GM18861 (cell line): ENCODE measurements around the gene PRDM9.
"Not testable (repeated sequence)": the region's sequence is repeated elsewhere in the genome, so short reads cannot be mapped to it uniquely, and the experiment has no call there.

Source experiments
- ATAC-seq: cut with Tn5 transposase; IDR thresholded peaks from one replicate; pipeline ENCODE4 v1.9.1; 2021; ENCODE audit not compliant: unreplicated experiment

The PRDM9 gene

GRCh38 chr5:23507278-23507685 lies at the start of gene PRDM9:
PRDM9 (plus strand) TSS chr5:23507609; CDS start chr5:23509034, 1,425 bp downstream.
- ATAC-seq: no peak

DNA sequence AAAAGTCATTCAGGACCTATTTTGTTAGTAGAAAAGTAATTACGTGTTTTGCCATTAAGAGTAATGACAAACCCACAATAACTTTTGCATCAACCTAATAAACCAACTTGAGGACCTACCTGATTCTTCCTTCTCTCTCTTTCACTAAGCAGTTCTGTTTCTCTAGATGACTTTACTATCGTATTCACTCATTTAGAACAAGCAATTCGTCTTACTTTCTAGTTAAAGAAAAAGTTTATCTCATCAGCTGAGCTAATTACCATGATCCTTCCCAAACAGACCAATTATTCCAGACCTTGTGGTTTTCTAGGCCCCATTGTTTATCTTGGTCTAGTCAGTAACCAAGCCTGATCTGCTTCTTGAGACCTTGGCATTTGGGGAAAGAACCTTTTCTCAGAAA lies 49.6 kb upstream of the PRDM9 start:
- no peak for ATAC-seq

- no peak for ATAC-seq
Observed at GRCh38 chr5:23459214-23459613, 48.2 kb upstream of the PRDM9 start.

DNA sequence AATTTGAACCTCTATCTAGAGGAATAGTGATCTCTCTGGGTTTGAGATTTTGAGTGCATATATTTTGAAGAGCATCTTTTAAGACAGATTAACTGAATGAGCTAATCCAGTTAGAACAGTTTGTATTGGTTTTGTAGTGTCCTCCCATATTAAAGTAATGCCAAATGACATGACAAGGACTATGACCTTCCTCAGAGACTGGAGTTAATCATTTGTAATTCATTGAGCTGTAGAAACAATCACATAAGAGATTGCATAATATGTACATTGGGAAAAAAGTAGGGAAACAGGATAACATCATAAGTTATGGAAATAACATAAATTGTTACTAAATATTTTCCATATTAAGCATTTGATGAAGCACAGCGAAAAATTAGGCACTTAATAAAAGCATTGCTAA lies 45.8 kb upstream of the PRDM9 start:
- ATAC-seq: no peak

DNA sequence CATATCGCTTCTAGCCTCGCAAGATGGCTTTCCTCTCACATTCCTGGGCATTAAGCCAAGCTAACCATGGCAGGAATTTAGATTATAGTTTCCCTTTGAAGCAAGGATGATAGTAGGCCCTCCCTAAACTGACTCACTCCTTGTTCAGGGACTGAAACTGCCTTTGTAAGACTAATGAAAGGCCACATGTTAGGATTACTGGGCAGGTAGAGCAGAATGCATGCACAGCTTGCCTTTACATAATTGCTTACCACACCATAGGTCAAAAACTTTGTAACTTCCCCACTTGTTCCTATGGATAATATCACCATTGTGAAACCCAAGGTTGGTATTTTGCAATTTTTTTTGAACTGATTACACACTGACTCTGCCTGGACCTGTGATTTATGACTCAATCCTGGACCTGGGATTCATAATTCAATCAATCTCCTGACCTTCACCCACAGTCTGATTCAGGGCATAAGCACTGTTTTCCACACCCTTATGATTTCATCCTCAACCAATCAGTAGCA lies 41.0 kb upstream of the PRDM9 start:
- no peak for ATAC-seq

- no peak for ATAC-seq
Observed at GRCh38 chr5:23468658-23469057, 38.8 kb upstream of the PRDM9 start.

DNA sequence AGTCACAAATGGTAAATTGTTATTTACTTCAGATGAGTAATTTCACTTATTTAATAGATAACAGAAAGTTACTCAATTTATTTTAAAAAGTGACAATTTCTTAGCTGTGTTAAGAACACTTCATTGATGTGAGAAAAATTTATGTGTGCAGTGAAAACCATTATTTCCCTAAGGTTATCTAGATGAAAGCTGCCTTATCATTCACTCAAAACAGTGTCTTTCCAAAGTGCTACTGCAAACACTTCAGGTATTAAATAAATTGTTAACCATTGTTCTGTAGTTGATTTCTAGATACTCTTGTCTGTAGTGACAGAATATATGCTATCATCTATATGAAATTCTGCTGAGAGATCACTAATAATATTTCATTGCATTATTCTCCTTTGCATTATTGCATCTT lies 33.5 kb upstream of the PRDM9 start:
- no peak for ATAC-seq

DNA sequence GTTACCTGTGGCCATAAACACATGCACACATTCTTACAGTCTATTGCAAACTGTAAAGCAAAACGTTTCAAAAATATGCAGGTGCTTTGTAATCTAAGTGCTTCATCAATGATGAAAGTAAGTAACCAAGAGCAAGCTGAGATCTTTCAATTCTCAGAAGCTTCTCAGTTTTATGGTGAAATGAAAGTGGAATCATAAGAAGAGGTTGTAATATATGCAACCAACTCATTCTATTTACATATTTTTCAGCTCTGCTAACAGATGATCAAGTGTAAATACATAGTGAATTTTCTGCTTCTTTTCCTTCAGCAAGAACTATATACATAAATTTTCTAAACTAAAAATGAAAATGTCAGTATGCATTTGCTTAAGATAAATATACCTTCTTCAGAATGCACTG lies 33.1 kb upstream of the PRDM9 start:
- ATAC-seq: no peak

DNA sequence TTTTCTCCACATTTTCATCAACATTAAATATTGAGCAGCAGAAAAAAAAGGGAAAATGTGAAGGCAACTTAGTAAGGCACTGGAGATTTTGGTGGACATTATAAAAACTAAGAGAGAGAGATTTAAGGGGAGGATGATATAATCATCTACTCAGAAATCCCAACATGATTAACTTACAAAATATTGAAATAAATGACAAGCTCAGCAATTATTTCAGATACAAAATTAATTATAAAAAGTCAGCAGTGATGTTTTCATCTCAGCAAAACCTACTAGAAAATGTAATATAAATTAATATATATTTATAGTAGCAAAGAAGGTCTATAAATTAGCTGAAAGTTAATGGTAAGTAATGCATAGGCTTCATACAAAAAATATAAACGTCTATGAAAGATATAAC lies 30.8 kb upstream of the PRDM9 start:
- ATAC-seq: no peak

DNA sequence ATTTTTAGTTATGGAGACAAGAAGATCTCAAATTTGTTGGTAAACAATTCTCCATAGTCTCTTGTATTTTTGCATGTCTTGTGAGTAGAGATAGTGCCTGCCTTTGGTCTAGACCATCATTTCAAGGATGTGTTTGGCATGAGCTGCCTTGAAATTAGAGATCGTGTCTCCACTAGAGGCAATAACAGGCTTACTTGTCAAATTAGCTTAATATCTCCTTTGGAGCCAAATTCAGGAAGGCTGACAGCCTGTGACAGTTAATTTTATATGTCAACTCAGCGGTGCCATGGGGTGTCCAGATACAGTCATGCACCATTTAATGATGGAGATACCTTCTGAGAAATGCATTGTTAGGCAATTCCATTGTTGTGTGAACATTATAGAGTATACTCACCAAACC lies 24.8 kb upstream of the PRDM9 start:
- no peak for ATAC-seq

DNA sequence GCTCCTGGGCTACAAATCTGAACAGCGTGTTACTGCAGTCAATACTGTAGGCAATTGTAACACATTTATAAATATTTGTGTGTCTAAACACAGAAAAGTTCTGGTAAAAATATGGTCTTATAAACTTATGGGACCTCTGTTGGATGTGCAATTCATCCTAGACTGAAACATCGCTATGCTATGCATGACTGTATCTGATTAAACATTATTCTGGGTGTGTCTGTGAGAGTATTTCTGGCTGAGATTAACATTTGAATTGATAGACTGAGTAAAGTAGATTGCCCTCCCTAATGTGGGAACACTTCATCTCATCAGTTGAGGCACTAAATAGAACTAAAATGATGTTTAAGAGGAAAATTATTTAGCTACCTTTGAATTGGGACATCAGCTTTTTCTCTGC lies 24.3 kb upstream of the PRDM9 start:
- no peak for ATAC-seq

DNA sequence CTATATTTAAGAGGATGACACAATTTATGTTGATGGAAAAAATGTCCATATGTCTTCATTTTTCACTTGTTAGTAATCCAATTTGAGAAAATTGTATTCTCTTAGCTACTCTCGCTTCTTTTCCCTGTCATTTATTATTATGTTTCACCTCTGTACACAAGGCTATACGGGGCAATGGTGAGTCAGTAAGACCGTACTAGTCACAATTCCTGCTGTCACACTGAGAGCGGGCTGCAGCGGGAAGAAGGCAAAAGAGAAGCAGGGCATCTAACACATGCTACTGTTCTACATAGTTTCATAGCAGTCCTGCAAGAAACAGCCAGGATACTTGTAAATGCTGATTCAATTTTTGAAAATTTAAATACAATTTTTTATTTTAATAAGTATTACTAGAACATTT lies 23.3 kb upstream of the PRDM9 start:
- no peak for ATAC-seq

DNA sequence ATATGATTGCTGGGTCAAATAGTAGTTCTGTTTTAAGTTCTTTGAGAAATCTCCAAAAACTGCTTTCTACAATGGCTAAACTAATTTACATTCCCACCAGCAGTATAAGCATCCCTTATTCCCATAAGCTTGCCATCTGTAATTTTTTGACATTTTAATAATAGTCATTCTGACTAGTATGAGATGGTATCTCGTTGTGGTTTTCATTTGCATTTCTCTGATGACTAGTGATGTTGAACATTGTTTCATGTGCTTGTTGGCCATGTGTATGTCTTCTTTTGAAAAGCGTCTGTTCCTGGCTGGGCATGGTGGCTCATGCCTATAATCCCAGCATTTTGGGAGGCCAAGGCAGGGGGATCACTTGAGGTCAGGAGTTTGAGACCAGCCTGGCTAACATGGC lies 21.2 kb upstream of the PRDM9 start:
- ATAC-seq: not testable (repeated sequence)

- no peak for ATAC-seq
Observed at GRCh38 chr5:23490993-23491392, 16.4 kb upstream of the PRDM9 start.

DNA sequence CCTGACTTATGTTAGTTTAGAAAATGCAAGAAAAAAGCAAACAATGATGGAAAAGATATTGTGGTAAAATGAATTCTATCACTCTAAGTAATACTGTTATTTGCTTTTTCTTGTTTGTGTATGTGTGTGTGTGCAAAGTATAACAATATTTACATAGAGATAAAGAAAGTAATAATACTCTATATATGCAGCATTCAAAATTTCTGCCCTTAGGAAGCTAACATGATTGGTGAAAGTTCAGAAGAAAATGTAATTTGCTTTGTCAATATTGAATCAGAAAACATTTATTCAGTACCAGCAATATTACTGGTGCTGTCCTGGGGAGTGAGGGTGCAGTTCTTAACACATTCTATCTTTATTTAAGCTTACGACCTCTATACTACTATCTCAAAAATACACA lies 12.9 kb upstream of the PRDM9 start:
- no peak for ATAC-seq

DNA sequence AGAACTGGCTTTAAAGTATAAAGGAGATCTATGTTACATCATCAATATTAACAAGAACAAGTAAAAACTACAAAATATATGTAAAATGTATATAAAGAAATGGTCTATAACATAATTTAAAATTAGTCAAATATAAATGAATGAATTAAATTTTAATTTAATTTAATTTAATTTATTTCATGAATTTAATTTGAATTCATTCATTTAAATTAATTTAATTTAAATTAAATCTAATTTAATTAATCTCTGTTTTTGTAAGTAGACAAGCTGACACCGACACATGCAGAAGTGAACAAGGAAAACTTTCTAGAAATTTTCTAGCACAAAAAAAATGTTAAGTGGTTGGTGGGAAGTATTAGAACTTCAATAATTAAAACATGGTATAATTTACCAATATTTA lies 10.8 kb upstream of the PRDM9 start:
- ATAC-seq: no peak

GRCh38 chr5:23506329-23507236 lies 826 bp upstream of the PRDM9 start:
- no peak for ATAC-seq

GRCh38 chr5:23510434-23510833 lies 3.0 kb downstream of the PRDM9 start:
- not testable (repeated sequence) for ATAC-seq

- no peak for ATAC-seq
Observed at GRCh38 chr5:23522553-23522952, 15.1 kb downstream of the PRDM9 start.

DNA sequence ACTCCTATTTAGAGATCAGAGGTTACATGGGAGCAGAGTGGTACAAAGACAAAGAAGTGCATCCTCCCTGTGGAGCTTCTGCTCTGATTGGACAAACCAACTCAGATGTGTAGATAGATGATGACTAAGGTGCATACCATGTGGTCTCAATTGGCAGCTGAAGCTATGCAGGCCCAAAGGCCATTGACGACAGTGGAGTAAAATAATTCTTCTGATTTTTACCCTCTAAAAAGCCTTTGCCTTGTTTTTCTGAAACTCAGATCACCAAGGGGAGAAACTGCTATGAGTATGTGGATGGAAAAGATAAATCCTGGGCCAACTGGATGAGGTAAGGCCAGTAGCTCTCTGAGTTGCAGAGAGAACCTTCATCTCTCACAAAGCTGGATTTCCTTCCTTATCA lies 15.6 kb downstream of the PRDM9 start:
- no peak for ATAC-seq

DNA sequence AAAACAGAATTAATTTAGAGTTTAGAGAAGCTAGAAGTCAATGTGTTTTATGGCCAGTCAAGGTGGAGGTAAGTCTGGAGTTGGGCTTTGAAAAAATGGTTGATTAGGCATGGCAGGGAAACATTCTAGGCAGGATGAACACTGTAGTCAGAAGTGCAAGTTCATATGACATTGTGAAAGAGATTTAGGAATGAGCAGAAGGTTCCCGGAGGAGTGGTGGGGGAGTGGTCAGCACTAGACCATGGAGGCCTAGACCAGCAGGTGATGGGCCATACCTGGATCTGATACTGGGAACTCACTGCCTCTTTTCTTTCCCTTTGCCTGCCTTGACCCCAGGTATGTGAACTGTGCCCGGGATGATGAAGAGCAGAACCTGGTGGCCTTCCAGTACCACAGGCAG lies 16.6 kb downstream of the PRDM9 start:
- ATAC-seq: no peak

GRCh38 chr5:23525751-23526150 lies 18.3 kb downstream of the PRDM9 start:
- no peak for ATAC-seq

DNA sequence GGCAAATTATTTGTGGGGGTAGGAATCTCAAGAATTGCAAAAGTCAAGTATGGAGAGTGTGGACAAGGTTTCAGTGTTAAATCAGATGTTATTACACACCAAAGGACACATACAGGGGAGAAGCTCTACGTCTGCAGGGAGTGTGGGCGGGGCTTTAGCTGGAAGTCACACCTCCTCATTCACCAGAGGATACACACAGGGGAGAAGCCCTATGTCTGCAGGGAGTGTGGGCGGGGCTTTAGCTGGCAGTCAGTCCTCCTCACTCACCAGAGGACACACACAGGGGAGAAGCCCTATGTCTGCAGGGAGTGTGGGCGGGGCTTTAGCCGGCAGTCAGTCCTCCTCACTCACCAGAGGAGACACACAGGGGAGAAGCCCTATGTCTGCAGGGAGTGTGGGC lies 19.2 kb downstream of the PRDM9 start:
- not testable (repeated sequence) for ATAC-seq
